CD14-positive monocyte (primary cell): ENCODE measurements around the gene KAZALD1. TPM values are rescaled to one million over a fixed set of nuclear protein-coding genes. Genes with fewer than 3 reads are reported as not detected.
A peak's percentile ranks its signal among the peaks of the same experiment; 100 is the strongest.

Experiments
- DNase-seq, 3 donors: peaks; one replicate each; pipeline ENCODE4 v3.0.0-alpha.2; 2011 to 2022
- H2AFZ ChIP-seq: 2 replicates; pipeline ENCODE4 v1.6.0; 2012; ENCODE audit warnings: mild to moderate bottlenecking, low read depth, low read length, inconsistent platforms; ENCODE audit not compliant: insufficient read depth, poor library complexity, severe bottlenecking
- H3K27ac ChIP-seq, 2 donors: 1 replicate in 1 of 2; 2 replicates in 1 of 2; pipeline ENCODE4 v1.5.1; 2012 to 2013; ENCODE audit warnings: low read length in 2 of 2, control low read depth in 1 of 2, inconsistent platforms in 1 of 2, low read depth in 1 of 2, mild to moderate bottlenecking in 1 of 2
- H3K27me3 ChIP-seq, 2 donors: one replicate each; pipeline versions ENCODE4 v1.6.0 to v1.6.1; 2011 to 2013; ENCODE audit warnings: low read length in 2 of 2; ENCODE audit not compliant: control insufficient read depth in 2 of 2, insufficient read depth in 2 of 2
- H3K36me3 ChIP-seq, 2 donors: replicated peaks in 1 of 2; 1 replicate in 1 of 2; 2 replicates in 1 of 2; pipeline versions ENCODE4 v1.5.1 to v1.6.1; 2012 to 2013; ENCODE audit warnings: low read length in 2 of 2, control low read depth in 1 of 2, inconsistent platforms in 1 of 2, mild to moderate bottlenecking in 1 of 2; ENCODE audit not compliant: insufficient read depth in 2 of 2, control insufficient read depth in 1 of 2
- H3K4me1 ChIP-seq, 2 donors: 1 replicate in 1 of 2; 2 replicates in 1 of 2; pipeline versions ENCODE4 v1.5.1 to v1.6.1; 2012 to 2013; ENCODE audit warnings: low read length in 2 of 2, control low read depth in 1 of 2, inconsistent platforms in 1 of 2, mild to moderate bottlenecking in 1 of 2, moderate library complexity in 1 of 2; ENCODE audit not compliant: insufficient read depth in 2 of 2, control insufficient read depth in 1 of 2
- H3K4me2 ChIP-seq: replicated peaks from 2 replicates; pipeline ENCODE3; 2012; ENCODE audit warnings: low read length, moderate library complexity, mild to moderate bottlenecking; ENCODE audit not compliant: poor library complexity, severe bottlenecking; ENCODE audit errors: extremely low read depth
- H3K4me3 ChIP-seq, 3 experiments: fragments of 200-600 bp in 1 of 3; sonication (generic) in 1 of 3; replicated peaks in 1 of 3; 1 replicate in 2 of 3; 2 replicates in 1 of 3; pipeline ENCODE4 v1.5.1; 2011 to 2013; ENCODE audit warnings: low read length in 3 of 3, mild to moderate bottlenecking in 3 of 3, control low read depth in 2 of 3, low read depth in 2 of 3, inconsistent platforms in 1 of 3, moderate library complexity in 1 of 3
- H3K79me2 ChIP-seq: 2 replicates; pipeline ENCODE4 v1.6.0; 2012; ENCODE audit warnings: mild to moderate bottlenecking, control low read depth, inconsistent platforms, low read length, moderate library complexity; ENCODE audit not compliant: insufficient read depth
- H3K9ac ChIP-seq: 2 replicates; pipeline ENCODE4 v1.6.0; 2017; ENCODE audit warnings: low read length, mild to moderate bottlenecking; ENCODE audit not compliant: insufficient read depth, poor library complexity, severe bottlenecking
- H3K9me3 ChIP-seq, 2 donors: replicated peaks in 1 of 2; 1 replicate in 1 of 2; 2 replicates in 1 of 2; pipeline versions ENCODE4 v1.5.1 to v1.6.1; 2012 to 2013; ENCODE audit warnings: low read length in 2 of 2, control low read depth in 1 of 2; ENCODE audit not compliant: control insufficient read depth in 1 of 2, insufficient read depth in 1 of 2
- H4K20me1 ChIP-seq: 2 replicates; pipeline ENCODE4 v1.6.0; 2012; ENCODE audit warnings: mild to moderate bottlenecking, low read length, control low read depth, moderate library complexity; ENCODE audit not compliant: insufficient read depth
- H3K27ac Mint-ChIP-seq, 7 donors: one replicate each; pipeline ENCODE4 v1.8.0; 2020; ENCODE audit warnings: mild to moderate bottlenecking in 7 of 7, mixed read lengths in 7 of 7, moderate library complexity in 6 of 7, inconsistent platforms in 2 of 7
- H3K27me3 Mint-ChIP-seq, 3 donors: one replicate each; pipeline ENCODE4 v1.8.0; 2021 to 2022; ENCODE audit warnings: low read depth in 3 of 3, mild to moderate bottlenecking in 3 of 3, mixed read lengths in 3 of 3, moderate library complexity in 3 of 3, inconsistent platforms in 1 of 3
- H3K36me3 Mint-ChIP-seq, 2 donors: one replicate each; pipeline ENCODE4 v1.8.0; 2020; ENCODE audit warnings: mixed read lengths in 2 of 2, inconsistent platforms in 1 of 2, mild to moderate bottlenecking in 1 of 2
- H3K4me1 Mint-ChIP-seq: one replicate; pipeline ENCODE4 v1.8.0; 2020; ENCODE audit warnings: mild to moderate bottlenecking, mixed read lengths
- H3K4me3 Mint-ChIP-seq, 2 donors: one replicate each; pipeline ENCODE4 v1.8.0; 2020; ENCODE audit warnings: mild to moderate bottlenecking in 2 of 2, mixed read lengths in 2 of 2, moderate library complexity in 1 of 2
- H3K9me3 Mint-ChIP-seq, 7 donors: one replicate each; pipeline ENCODE4 v1.8.0; 2020 to 2022; ENCODE audit warnings: mixed read lengths in 7 of 7, mild to moderate bottlenecking in 6 of 7, moderate library complexity in 6 of 7, inconsistent platforms in 2 of 7
- WGBS: methylation state at CpG from one replicate; pipeline ENCODE4 v1.1.5; 2013; ENCODE audit warnings: missing lambda C conversion rate; ENCODE audit not compliant: insufficient coverage; 5-methylcytosine and 5-hydroxymethylcytosine counted together
- intact Hi-C, 2 donors: fragments of 100-400 bp; cut with micrococcal nuclease; formaldehyde crosslinking; loops; one replicate each; pipeline versions ENCODE4 v1.15.0 to v1.15.1; 2023
- polyA plus RNA-seq, 3 donors: library from polyadenylated mRNA; depleted of rRNA in 1 of 3; unstranded in 2 of 3; stranded (reverse) in 1 of 3; fragments of 300-500 nt in 2 of 3; fragments of >200 nt in 1 of 3; fragmentation: Illumina TruSeq in 2 of 3; gene quantifications; 1 replicate in 2 of 3; 2 replicates in 1 of 3; pipeline ENCODE4 v1.2.3, GENCODE V29; 2012 to 2021
- TF ChIP-seq, protein P1 (sequence below): fragments of 200-600 bp; IDR thresholded peaks from one replicate; pipeline ENCODE4 v1.8.0; 2022; ENCODE audit warnings: antibody characterized with exemption, mild to moderate bottlenecking

Gene KAZALD1
- polyA plus RNA-seq, 3 donors = 0.15 to 6.6 (median 0.53) TPM

DNA sequence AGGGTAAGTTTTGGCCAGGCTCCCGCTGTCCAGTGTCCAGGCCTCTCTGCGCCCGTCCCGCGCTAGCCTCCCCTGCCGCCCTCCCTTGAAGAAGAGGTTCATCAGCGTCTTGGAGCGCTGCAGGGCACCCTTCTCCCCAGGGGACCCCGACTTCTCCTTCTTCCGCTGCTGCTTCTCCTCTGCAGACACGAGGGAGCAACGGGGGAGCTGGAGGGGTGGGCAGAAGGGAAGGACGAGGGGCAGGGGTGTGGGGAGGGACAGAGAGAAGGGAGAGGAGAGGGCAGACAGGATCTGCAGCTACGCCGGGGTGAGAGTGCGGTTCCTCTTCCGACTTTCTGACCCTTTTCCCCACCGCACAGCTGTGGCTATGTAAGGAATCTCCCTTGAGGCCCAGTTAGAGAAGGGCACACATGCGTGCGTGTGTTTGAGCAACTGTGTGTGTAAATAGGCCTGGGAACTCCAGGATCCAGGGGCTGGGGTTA is 43.6 kb upstream of the KAZALD1 start:
- Histone ChIP-seq H3K79me2 (no peaks in the 10 kb centered on the region), H3K9me3 (no peaks in the 10 kb centered on the region), H3K4me3 (peak overlapping the region in 1 of 3 experiments; percentile 49), H3K4me1 (peaks cover 20 to 28% of the 10 kb centered on the region in 2 donors), H3K9ac (peak overlapping the region; percentile 35), H3K27ac (peak overlapping the region in 1 of 2 donors; percentile 38), H3K27me3 (peaks cover 0 to 5% of the 10 kb centered on the region in 2 donors), H3K4me2 (peak overlapping the region; percentile 68), H3K36me3 (no peaks in the 10 kb centered on the region), H2AFZ (peak overlapping the region; percentile 56), H4K20me1 (no peaks in the 10 kb centered on the region)
- Mint-ChIP-seq H3K4me1 (peaks cover 37% of the 10 kb centered on the region), H3K36me3 (no peaks in the 10 kb centered on the region), H3K27ac (peak overlapping the region in 5 of 7 donors; percentile 65 to 86 (median 79)), H3K4me3 (peak overlapping the region; percentile 65 to 80), H3K9me3 (peaks cover 0 to 3% (median 2%) of the 10 kb centered on the region in 7 donors), H3K27me3 (peaks cover 21 to 30% (median 24%) of the 10 kb centered on the region in 3 donors)
- 16% methylated on average over 11 of the region's 20 CpGs for WGBS
- TF ChIP-seq, protein P1, sequence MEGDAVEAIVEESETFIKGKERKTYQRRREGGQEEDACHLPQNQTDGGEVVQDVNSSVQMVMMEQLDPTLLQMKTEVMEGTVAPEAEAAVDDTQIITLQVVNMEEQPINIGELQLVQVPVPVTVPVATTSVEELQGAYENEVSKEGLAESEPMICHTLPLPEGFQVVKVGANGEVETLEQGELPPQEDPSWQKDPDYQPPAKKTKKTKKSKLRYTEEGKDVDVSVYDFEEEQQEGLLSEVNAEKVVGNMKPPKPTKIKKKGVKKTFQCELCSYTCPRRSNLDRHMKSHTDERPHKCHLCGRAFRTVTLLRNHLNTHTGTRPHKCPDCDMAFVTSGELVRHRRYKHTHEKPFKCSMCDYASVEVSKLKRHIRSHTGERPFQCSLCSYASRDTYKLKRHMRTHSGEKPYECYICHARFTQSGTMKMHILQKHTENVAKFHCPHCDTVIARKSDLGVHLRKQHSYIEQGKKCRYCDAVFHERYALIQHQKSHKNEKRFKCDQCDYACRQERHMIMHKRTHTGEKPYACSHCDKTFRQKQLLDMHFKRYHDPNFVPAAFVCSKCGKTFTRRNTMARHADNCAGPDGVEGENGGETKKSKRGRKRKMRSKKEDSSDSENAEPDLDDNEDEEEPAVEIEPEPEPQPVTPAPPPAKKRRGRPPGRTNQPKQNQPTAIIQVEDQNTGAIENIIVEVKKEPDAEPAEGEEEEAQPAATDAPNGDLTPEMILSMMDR = no peak
- intact Hi-C loops = no loop called here
- peak; percentile 58 to 93 (median 65) for DNase-seq

DNA sequence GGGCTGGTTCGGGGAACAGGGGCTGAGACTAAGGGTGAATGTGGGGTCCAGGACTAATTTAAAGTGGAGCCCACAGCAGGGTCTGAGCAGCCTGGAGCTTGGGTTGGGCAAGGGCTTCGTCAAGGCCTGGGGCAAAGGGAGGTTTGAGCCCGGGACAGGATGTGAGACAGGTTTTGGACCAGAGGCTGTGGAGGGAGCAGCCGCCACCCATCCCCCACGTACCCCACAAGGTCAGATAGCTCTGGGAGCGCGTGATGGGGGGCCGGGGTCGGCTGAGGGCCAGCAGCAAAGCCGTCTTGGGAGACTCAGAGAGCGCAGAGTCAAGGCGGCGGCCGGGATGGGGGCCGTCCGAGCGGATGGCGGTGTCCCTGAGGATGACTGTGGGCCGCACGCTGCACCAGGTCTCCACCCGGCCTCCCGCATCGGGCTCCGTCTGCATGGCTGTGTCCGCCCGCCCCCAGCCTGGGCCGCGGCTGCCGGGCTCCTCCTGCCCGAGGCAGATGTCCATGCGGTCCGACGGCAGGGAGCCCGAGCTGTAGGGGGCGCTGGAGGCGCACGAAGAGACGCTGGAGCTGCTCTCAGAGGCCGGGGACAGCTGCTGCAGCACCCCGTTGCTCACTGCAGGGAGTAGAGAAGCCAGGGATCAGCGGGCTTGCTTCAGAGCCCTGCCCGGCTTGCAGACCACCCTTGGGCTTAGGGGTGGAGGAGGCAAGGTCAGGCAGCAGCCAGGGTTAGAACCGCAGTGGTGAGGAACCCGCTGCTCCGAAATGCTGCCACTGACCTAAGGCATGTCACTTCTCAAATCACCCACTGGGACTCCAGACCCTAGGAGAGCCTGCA is 43.0 kb upstream of the KAZALD1 start:
- peak; percentile 68 to 78 (median 74) for DNase-seq
- Histone ChIP-seq H3K9ac (peak overlapping the region; percentile 35), H3K27ac (peak overlapping the region; percentile 0 to 38), H3K4me2 (peak overlapping the region; percentile 68), H3K4me3 (peak overlapping the region in 1 of 3 experiments; percentile 49), H4K20me1 (no peaks in the 10 kb centered on the region), H3K79me2 (no peaks in the 10 kb centered on the region), H2AFZ (peak overlapping the region; percentile 56), H3K27me3 (peaks cover 0 to 5% of the 10 kb centered on the region in 2 donors), H3K4me1 (peaks cover 18 to 26% of the 10 kb centered on the region in 2 donors), H3K36me3 (no peaks in the 10 kb centered on the region), H3K9me3 (no peaks in the 10 kb centered on the region)
- TF ChIP-seq, protein P1 = peak; percentile 94
- Mint-ChIP-seq H3K27me3 (peaks cover 18 to 28% (median 24%) of the 10 kb centered on the region in 3 donors), H3K27ac (peak overlapping the region in 6 of 7 donors; percentile 44 to 86 (median 77)), H3K9me3 (peaks cover 0 to 3% (median 0%) of the 10 kb centered on the region in 7 donors), H3K4me3 (peak overlapping the region; percentile 65 to 80), H3K36me3 (no peaks in the 10 kb centered on the region), H3K4me1 (peaks cover 33% of the 10 kb centered on the region)
- 20% methylated on average over 37 of the region's 45 CpGs for WGBS
- intact Hi-C loops = no loop called here
